Urothelium cell line (cell line): Measurements from ENCODE around the gene HLA-E.
"Not testable (repeated sequence)": the region's sequence is repeated elsewhere in the genome, so short reads cannot be mapped to it uniquely, and the experiment has no call there.

ENCODE experiments used
- DNase-seq: peaks from one replicate; pipeline ENCODE4 v3.0.0; 2011; ENCODE audit warnings: low spot score, mixed read lengths
- FAIRE-seq: peaks from 2 replicates; lab custom pipeline; 2011; peaks lifted over from hg19 to GRCh38; lab: Jason Lieb, UNC

HLA-E gene

GRCh38 chr6:30500421-30501355 lies 11.4 kb downstream of the HLA-E start:
- FAIRE-seq (no peak), DNase-seq (peak; percentile 36)

- DNase-seq, result no peak
Observed at GRCh38 chr6:30507849-30508827, 18.8 kb downstream of the HLA-E start.

GRCh38 chr6:30508890-30509736 lies 19.8 kb downstream of the HLA-E start:
- no peak for FAIRE-seq

More at GRCh38 chr6:30507849-30508827, 18.8 kb downstream of the HLA-E start:
- FAIRE-seq, result no peak

GRCh38 chr6:30510419-30511168 lies 21.3 kb downstream of the HLA-E start:
- no peak for FAIRE-seq
- no peak for DNase-seq

More at GRCh38 chr6:30508890-30509736, 19.8 kb downstream of the HLA-E start:
- DNase-seq, result no peak

- no peak for DNase-seq
- no peak for FAIRE-seq
Observed at GRCh38 chr6:30511169-30511546, 21.8 kb downstream of the HLA-E start.

- no peak for DNase-seq
- no peak for FAIRE-seq
Observed at GRCh38 chr6:30513451-30513850, 24.1 kb downstream of the HLA-E start.

- FAIRE-seq, result no peak
- DNase-seq, result no peak
Observed at GRCh38 chr6:30515106-30515505, 25.8 kb downstream of the HLA-E start.

- no peak for FAIRE-seq
- DNase-seq, result no peak
Observed at GRCh38 chr6:30515944-30516753, 26.8 kb downstream of the HLA-E start.

- not testable (repeated sequence) for DNase-seq, FAIRE-seq
Observed at GRCh38 chr6:30516754-30517076, 27.4 kb downstream of the HLA-E start.

- DNase-seq, FAIRE-seq: not testable (repeated sequence)
Observed at GRCh38 chr6:30517767-30518504, 28.6 kb downstream of the HLA-E start.

GRCh38 chr6:30518505-30519145 lies 29.3 kb downstream of the HLA-E start:
- not testable (repeated sequence) for FAIRE-seq, DNase-seq

- no peak for DNase-seq
Observed at GRCh38 chr6:30520522-30520921, 31.2 kb downstream of the HLA-E start.

GRCh38 chr6:30521082-30521481 lies 31.8 kb downstream of the HLA-E start:
- not testable (repeated sequence) for FAIRE-seq
- peak; percentile 51 for DNase-seq

More at GRCh38 chr6:30520522-30520921, 31.2 kb downstream of the HLA-E start:
- FAIRE-seq, result no peak

GRCh38 chr6:30521952-30522351 lies 32.6 kb downstream of the HLA-E start:
- DNase-seq, FAIRE-seq: not testable (repeated sequence)

- FAIRE-seq, DNase-seq: not testable (repeated sequence)
Observed at GRCh38 chr6:30526444-30526843, 37.1 kb downstream of the HLA-E start.

- FAIRE-seq, result not testable (repeated sequence)
Observed at GRCh38 chr6:30529349-30529875, 40.1 kb downstream of the HLA-E start.

GRCh38 chr6:30530014-30530413 lies 40.7 kb downstream of the HLA-E start:
- FAIRE-seq, result no peak
- no peak for DNase-seq

More at GRCh38 chr6:30529349-30529875, 40.1 kb downstream of the HLA-E start:
- not testable (repeated sequence) for DNase-seq
